NCI-H345 treated with DMSO at 0.1 percent for 48 hours (cell line): ENCODE measurements around the gene ARHGAP10.

Source experiments
- DNase-seq: peaks from one replicate; lab custom pipeline; 2025; ENCODE audit not compliant: unreplicated experiment; lab: John Stamatoyannopoulos, UW

Gene ARHGAP10

DNA sequence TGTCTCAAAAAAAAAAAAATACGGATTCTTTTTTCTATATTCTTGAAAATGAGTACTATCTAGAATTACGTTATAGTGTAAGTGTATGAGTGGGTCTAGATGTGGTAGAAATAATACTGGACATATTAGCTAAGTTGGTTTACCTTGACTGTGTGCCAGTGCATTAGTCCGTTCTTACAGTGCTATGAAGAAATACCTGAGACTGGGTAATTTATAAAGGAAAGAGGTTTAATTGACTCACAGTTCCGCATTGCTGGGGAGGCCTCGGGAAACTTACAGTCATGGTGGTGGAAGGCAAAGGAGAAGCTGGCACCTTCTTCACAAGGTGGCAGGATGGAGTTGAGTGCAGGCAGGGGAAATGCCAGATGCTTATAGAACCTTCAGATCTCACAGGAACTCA is 92.4 kb downstream of the ARHGAP10 start:
- DNase-seq, result no peak

DNA sequence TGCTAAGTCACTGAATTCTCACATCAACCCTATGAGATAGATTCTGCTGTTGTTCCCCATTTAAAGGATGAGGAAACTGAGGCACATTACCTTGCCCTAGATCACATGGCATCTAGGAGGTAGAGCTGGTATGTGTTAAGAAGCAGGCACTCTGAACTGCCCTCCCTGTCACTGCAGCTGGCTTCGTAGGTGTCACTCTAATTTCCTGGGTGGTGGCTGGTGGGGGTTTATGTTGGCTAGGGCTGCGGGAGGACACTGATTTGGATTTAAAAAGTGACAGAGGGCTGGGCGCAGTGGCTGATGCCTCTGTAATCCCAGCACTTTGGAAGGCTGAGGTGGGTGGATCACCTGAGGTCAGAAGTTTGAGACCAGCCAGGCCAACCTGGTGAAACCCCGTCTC is 93.0 kb downstream of the ARHGAP10 start:
- DNase-seq, result no peak

GRCh38 chr4:147825451-147826287 is 93.8 kb downstream of the ARHGAP10 start:
- DNase-seq, result no peak

GRCh38 chr4:147826288-147826646 is 94.4 kb downstream of the ARHGAP10 start:
- no peak for DNase-seq

DNA sequence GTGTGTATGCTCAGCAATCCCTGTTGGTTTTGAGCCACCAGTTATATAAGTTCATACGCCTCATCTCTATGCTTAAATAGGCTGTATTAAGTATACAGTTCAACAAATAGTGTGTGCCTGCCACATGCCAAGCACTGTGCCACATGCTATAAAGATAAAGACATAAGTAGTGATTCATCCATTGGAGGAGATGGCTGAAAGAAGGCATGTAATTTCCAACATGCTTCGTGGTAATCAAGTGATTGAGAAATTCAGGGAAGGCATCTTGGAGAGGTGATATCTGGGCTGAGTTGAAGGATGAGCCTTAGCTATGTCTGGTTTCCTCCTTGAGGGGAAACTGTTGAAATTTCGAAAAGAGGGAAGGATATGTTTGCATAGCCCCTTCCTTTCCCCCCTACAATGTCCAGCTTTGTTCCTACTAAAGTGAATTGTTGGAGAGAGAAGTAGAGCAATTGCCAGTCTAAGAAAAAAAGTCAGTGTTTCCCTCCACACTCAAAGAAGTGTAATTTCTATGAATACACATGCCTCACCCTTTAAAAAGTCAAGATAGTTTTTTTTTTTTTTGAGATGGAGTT is 96.5 kb downstream of the ARHGAP10 start:
- no peak for DNase-seq

DNA sequence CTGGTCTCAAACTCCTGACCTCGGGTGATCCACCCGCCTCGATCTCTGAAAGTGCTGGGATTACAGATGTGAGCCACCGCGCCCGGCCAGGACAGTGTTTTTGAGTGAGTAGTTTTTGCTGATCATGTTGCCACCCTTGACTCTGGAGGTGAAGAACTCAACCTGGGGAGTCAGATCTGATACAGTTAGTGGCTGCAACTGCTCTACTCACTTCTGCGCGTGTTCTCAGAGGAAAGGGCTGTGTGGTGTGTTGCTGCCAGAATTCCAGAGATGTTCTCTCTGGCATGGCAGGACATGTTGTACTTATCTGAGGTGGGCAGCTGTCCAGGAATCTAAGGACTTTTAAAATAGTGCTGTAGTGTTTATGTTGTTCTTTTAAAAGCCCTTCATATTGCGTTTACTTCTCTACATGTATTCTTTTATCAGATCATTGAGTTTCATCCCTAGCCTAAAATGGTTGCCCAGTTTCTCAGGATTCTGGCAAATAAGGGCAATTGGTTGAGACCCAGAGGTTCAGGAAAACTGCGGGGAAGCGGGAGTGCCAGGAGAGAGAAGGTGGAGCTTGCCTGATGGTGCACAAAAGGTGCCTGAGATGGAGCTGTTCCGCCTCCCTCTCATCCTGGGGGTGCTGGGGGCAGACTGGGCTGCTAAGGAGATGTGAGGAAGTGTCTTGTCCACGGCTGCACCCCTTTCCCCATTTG is 97.7 kb downstream of the ARHGAP10 start:
- DNase-seq, result no peak

DNA sequence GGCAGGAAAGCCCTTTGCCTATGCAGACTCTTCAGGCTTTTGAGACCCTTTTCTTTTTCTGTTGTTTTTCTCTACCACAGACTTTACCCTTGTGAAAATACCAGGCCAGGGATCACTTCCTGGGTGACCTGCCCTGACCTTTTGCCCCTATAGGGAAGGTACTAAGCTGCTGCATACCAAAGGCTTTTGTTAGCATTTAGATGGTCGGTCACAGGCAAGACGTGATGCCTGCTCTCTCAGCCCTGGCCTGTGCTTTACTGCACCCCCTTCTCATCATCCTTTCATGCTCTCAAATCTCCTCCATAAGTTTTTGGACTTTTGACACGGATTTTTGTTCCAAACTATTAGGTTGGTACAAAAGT is 98.2 kb downstream of the ARHGAP10 start:
- no peak for DNase-seq

DNA sequence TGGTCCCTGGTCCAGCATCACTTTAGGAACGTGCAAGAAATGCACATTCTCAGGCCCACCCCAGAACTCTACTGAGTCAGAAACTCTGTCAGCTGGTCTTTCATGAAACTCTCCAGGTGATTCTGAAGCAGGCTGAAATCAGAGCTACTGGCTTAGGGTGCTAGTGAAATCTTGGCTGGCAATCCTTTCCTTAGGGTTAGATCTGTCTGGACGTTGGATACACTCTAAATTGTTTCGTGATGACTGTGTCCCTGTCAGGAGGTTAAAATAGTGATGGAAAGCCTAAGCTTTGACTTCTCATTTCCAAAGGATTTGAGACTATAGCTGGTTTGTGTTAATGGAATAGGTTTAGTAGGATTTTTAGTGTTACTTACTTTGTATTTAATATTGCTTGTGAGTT is 99.1 kb downstream of the ARHGAP10 start:
- no peak for DNase-seq

GRCh38 chr4:147831551-147832171 is 99.8 kb downstream of the ARHGAP10 start:
- no peak for DNase-seq

DNA sequence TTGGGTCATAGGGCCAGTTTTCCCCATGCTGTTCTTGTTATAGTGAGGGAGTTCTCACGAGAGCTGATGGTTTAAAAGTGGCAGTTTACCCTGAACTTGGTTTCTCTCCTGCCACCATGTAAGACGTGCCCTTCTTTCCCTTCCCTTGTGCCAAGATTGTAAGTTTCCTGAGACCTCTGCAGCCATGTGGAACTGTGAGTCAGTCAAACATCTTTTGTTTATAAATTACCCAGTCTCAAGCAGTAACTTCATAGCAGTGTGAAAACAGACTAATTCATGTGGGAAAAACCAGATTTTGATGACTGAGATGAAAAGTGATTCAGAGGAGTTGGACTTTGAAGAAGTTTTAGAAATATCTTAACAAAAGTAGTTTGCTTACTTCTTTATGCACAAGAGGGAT is 101.4 kb downstream of the ARHGAP10 start:
- DNase-seq, result no peak

GRCh38 chr4:147833741-147834140 is 101.9 kb downstream of the ARHGAP10 start:
- DNase-seq, result no peak

GRCh38 chr4:147834480-147834879 is 102.6 kb downstream of the ARHGAP10 start:
- no peak for DNase-seq

GRCh38 chr4:147836807-147837206 is 104.9 kb downstream of the ARHGAP10 start:
- no peak for DNase-seq

DNA sequence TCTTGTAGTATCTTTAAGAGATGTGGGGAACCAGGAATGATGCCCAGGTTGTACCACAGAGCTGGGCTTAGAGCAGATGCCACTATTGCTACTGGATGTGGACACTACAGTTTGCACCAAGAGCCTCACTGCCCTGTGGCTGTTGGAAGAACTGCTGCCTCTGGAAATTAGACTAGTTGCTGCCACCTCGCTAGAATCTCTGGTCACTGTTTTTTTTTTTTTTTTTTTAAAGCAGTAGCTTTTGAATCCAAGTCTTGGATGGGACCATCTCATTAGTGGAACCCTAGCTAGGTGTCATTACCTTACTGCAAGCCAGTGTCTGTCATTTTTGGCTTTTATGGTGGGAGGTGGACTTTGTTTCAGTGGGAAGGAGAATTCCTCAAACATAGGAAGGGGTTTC is 105.5 kb downstream of the ARHGAP10 start:
- no peak for DNase-seq

GRCh38 chr4:147837854-147838253 is 106.0 kb downstream of the ARHGAP10 start:
- DNase-seq, result no peak

DNA sequence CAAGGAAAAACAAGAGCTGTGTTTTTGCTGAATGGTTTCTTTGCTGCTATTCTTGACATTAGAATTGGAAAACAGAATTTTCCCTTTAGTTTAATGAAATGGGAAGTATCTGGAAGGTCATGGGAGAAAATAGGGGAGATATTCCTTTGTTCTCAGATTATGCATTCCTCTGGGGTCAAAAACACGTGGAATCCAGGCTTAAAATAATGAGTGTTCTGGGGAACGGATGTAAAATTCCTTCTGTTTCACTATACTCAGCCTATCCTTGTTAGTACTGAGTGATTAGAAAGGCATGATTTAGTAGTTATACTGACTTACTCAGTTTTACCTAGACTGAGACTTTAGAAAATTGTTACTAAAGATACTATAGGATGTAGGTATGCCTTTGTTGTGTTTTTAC is 107.3 kb downstream of the ARHGAP10 start:
- DNase-seq, result no peak

- no peak for DNase-seq
Measured at GRCh38 chr4:147839663-147840062, 107.8 kb downstream of the ARHGAP10 start.

DNA sequence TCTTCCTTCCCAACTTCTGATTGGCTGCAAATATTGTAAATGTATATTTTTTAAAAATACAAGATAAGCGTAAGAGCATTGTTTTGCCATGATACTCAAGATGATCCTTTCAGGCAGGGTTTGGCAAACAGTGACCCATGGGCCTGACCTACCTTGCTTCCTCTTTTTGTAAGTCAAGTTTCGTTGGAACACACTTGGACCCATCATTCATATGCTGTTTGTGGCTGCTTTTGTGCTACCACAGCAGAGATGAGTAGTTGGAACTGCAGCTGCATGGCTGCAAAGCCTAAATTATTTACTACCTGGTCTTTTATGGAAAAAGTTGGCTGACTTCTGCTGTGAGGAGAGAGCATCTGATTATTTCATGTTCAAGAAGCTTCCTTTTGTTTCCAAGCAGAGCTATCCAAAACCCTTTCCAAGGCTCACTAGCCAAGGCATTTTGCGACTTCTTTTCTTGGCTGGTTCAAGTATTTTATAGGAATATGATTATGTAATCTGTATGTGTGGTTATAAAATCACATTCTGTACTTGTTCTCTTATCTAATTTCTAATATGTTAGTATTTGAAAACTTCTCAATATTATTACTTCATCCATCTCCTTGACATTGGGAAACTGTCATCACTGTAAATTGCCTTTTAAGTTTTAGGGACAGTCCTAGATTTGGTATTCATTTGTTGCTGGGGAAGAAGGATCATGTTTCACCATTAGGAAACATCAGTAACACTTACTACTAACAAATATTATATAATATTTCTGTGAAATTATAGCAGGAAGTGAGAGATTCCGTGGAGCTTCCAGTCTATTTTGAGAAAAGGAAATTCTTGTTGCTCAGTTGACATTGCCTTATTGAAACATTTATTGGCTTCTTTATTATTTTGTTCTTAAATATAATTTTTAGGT is 109.2 kb downstream of the ARHGAP10 start:
- no peak for DNase-seq

GRCh38 chr4:147842573-147842972 is 110.7 kb downstream of the ARHGAP10 start:
- no peak for DNase-seq

DNA sequence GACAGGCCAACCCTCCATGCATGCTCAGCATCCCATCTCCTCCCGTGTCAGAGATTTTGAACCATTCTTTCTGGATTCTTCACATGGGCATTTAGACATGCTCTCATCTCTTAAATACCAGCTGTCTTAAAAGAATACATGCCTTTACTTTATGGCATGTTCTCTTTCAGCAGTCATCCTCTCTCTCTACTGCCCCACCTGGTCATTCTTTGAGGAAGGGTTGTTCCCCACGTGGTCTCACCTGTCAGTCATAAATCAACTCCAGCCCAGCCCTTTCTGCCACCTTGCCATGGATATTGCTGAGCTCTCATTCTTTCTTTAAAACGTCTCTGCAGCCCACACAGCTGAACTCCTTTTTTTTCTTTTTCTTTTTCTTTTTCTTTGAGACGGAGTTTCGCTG is 111.3 kb downstream of the ARHGAP10 start:
- DNase-seq, result no peak

DNA sequence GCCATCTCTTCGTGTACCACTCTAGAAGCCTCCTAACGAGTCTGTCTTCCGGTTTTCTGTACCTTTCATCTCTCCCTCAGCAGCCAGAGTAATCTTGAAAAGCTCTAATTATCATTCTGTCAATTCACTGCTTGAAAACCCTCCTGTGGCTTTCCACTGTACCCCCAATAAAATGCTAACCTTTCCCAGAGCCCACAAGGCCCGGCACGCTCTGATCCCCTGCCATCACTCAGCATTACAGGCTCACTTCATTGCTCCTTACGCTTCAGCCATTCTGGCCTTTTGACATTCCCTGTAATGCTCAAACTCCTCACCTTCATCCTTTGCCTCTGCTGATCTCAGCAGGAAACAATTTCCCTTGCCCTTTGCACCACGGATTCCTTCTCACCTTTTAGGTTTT is 112.9 kb downstream of the ARHGAP10 start:
- DNase-seq, result no peak
